ENCODE data around the gene BROX. TPM values are rescaled to one million over a fixed set of nuclear protein-coding genes. Genes with fewer than 3 reads are reported as not detected.
A peak's percentile ranks its signal among the peaks of the same experiment; 100 is the strongest.

BROX gene
- polyA plus RNA-seq, 2 of the 4 experiments (the other 2 are of a cell fraction) = 9.9 to 20.1 TPM

DNA sequence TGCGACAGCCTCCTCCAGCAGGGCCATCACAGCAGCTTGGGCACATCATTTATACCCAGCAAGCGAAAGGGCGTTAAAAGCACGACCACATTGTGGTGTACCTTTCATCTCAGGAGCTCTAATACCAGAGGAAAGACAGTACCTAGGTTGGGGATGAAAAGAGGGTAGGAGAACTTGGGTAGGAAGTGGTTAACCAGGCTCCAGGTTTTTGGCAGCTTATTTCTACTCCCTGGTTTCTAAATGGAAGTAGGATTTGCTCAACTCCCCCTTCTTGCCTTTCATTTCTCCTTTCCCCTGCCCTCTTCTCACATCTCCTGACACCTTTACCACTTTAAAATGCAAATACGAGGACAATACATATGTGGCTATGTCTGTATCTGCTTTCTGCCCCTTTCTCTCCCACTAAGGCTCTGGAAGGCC is 54.8 kb downstream of the BROX start:
- Histone ChIP-seq H3K27ac (no peak overlapping the region), H3K4me3 (no peak overlapping the region), H3K9me3 (peaks cover 20% of the 10 kb centered on the region), H3K4me1 (no peaks in the 10 kb centered on the region), H3K4me2 (no peak overlapping the region)
- no peak for FAIRE-seq
- TF ChIP-seq NFE2L2 (conservative IDR thresholded peaks at IDR 0.05; ENCODE audit: low read length) = no peak
- WGBS (ENCODE audit: missing lambda C conversion rate) = 42% methylated on average over 5 of the region's 5 CpGs
- ChIA-PET CTCF (interaction anchor here (0.8 to 1.0 kb wide), 2 partner anchors 9 to 13 kb away, joined by 3 read pairs; no protein-coding TSS in a partner anchor), POLR2A (no interaction called here)
- no peak for DNase-seq (ENCODE audit: low read depth in 1 of 2, low spot score in 1 of 2)
- ATAC-seq = no peak

DNA sequence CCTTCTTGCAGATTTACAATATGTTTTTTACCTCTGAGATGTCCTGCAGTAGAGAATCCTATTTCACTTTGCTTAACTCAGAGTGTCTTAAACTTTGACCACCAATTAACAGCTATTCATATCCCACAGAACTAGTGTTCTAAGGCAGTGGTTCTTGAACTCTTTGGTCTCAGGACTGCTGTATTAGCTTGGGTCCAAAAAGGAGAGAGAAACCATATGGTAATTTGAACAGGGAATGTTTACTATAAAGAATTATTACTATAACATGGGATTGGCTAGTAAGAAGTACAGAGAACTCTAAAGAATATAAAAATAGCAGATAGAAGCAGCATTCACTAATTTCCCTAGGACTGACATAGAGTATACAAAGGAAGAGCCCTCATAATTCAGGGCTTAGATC is 56.2 kb downstream of the BROX start:
- ATAC-seq = no peak
- H3K4me3 ChIP-seq = no peak overlapping the region
- DNase-seq (ENCODE audit: low read depth in 1 of 2, low spot score in 1 of 2) = no peak
- FAIRE-seq = no peak
- no peak overlapping the region for H3K4me2 ChIP-seq
- ChIA-PET POLR2A (no interaction called here), CTCF (interaction anchor here (0.7 to 1.4 kb wide), 4 partner anchors 13 to 354 kb away, joined by 3 to 4 read pairs (median 3); no protein-coding TSS in a partner anchor)
- H3K9me3 ChIP-seq = peaks cover 20% of the 10 kb centered on the region
- no peaks in the 10 kb centered on the region for H3K4me1 ChIP-seq
- H3K27ac ChIP-seq = no peak overlapping the region
- TF ChIP-seq ELK1 (IDR thresholded peaks at IDR 0.05; ENCODE audit: low read depth, low read length) (no peak), JUNB (IDR thresholded peaks at IDR 0.05) (no peak)

- TF ChIP-seq BHLHE40 (IDR thresholded peaks at IDR 0.05; ENCODE audit: low read depth, low read length) = no peak
- peak in 1 of 2 experiments; percentile 15; a peak in 1 of 5 replicates for TF ChIP-seq RAD21 (conservative IDR thresholded peaks at IDR 0.05 in 1 of 2, IDR thresholded peaks at IDR 0.05 in 1 of 2)
- 33% methylated on average over 1 of the region's 1 CpG for WGBS (ENCODE audit: missing lambda C conversion rate)
- peaks cover 20% of the 10 kb centered on the region for H3K9me3 ChIP-seq
- no peak overlapping the region for H3K4me2 ChIP-seq
- no peak overlapping the region for H3K4me3 ChIP-seq
- H3K27ac ChIP-seq = no peak overlapping the region
- ATAC-seq = no peak
- FAIRE-seq = no peak
- ChIA-PET CTCF (interaction anchor here (0.7 to 1.4 kb wide), 4 partner anchors 14 to 354 kb away, joined by 3 to 4 read pairs (median 3); no protein-coding TSS in a partner anchor), POLR2A (no interaction called here)
- H3K4me1 ChIP-seq = no peaks in the 10 kb centered on the region
- DNase-seq (ENCODE audit: low read depth in 1 of 2, low spot score in 1 of 2) = peak in 1 of 2 experiments; percentile 33
These were observed 56.8 kb downstream of the BROX start for GRCh38 chr1:222769181-222769580.

DNA sequence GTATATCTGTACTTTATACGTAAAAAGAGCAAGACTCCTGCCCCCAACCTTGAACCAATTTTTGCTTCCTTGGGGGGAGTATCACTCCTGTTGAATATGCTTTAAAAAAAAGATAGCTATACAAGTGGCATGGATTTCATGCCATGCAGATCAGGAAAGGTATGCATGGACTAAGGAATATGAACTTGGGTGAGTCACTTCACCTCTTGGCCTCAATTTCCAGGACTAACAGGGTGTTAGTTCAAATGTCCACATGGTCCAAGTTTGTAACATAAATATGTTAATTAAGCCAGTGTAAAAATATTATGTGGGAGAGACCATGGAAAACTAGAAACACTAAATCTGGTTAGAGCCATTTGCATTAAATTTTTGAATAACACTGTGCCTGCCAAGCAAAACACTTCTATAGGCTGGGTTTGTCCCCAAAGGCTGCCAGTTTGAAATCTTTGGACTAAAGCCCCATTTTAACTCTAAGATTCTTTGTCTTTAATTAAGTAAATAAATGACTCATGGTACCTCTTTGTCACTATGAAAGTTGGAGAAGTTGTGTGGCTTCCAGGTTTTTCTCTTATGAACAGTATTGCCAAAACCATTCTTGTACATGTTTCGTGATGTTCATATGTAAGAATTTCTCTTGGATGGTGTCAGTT is 57.7 kb downstream of the BROX start:
- H3K4me1 ChIP-seq = no peaks in the 10 kb centered on the region
- POLR2A ChIA-PET = no interaction called here
- H3K9me3 ChIP-seq = peaks cover 20% of the 10 kb centered on the region
- no peak overlapping the region for H3K4me3 ChIP-seq
- CTCF ChIA-PET = interaction anchor here (1.3 kb wide), 1 partner anchor 320 kb away, joined by 3 read pairs; no protein-coding TSS in a partner anchor
- 51% methylated on average over 2 of the region's 2 CpGs for WGBS (ENCODE audit: missing lambda C conversion rate)
- no peak overlapping the region for H3K27ac ChIP-seq
- no peak for ATAC-seq
- TF ChIP-seq RARB (CRISPR knock-in tag; IDR thresholded peaks at IDR 0.05) (no peak), KDM1A (IDR thresholded peaks at IDR 0.05; ENCODE audit: low read depth) (no peak), KDM5A (IDR thresholded peaks at IDR 0.05) (no peak), HMGXB4 (CRISPR knock-in tag; IDR thresholded peaks at IDR 0.05; ENCODE audit: borderline replicate concordance) (no peak), CTCF (IDR thresholded peaks at IDR 0.05) (no peak), ZNF302 (CRISPR knock-in tag; IDR thresholded peaks at IDR 0.05) (no peak), NR3C1 (IDR thresholded peaks at IDR 0.05) (no peak), HOXB13 (CRISPR knock-in tag; IDR thresholded peaks at IDR 0.05; ENCODE audit: low read depth) (no peak)
- TF ChIP-seq, protein P1, sequence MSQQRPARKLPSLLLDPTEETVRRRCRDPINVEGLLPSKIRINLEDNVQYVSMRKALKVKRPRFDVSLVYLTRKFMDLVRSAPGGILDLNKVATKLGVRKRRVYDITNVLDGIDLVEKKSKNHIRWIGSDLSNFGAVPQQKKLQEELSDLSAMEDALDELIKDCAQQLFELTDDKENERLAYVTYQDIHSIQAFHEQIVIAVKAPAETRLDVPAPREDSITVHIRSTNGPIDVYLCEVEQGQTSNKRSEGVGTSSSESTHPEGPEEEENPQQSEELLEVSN (IDR thresholded peaks at IDR 0.05; ENCODE audit: borderline replicate concordance, low read depth) = no peak
- no peak for FAIRE-seq
- DNase-seq (ENCODE audit: low read depth in 1 of 2, low spot score in 1 of 2) = no peak
- no peak overlapping the region for H3K4me2 ChIP-seq
